ENCODE data around the gene TFPI. TPM values are rescaled to one million over a fixed set of nuclear protein-coding genes. Genes with fewer than 3 reads are reported as not detected.

Gene TFPI
- total and polyA plus RNA-seq, 2 donors (not counting 3 experiments of a cell fraction or from before 2014, with no cell fraction given), result 177 to 286 TPM

DNA sequence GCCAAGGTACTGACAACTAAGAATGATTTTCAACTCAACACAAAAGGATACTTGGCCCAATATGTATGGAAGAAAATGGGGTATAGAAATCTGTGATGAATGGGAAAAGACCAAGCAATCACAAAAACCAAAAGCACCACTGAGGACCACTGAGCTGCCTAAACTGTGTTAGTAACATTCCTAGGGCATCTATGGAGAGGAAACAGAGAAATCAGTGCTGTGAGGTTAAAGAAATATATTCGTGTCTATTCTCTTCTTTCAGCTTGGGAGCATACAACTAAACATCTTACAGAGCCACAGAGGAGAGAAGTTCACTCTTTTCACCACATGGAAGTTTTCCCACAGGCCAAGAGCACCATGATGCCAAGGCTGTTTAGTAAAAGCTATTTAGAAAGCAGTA, 58.9 kb downstream of the TFPI start:
- Histone ChIP-seq H3K9ac (replicated peaks; ENCODE audit: extremely low read depth, insufficient read depth, low read length) (no peak overlapping the region), H3K4me3 (replicated peaks in 1 of 3; ENCODE audit: insufficient read depth in 1 of 3, low read depth in 1 of 3, low read length in 3 of 3) (no peak overlapping the region), H4K20me1 (replicated peaks; ENCODE audit: control insufficient read depth, extremely low read depth, insufficient read depth, low read length) (no peaks in the 10 kb centered on the region), H3K9me3 (replicated peaks; ENCODE audit: control insufficient read depth, insufficient read depth, low read length) (peaks cover 3% of the 10 kb centered on the region), H3K27ac (ENCODE audit: insufficient read depth, low read depth, low read length) (no peak overlapping the region), H3K36me3 (ENCODE audit: control insufficient read depth in 2 of 2, extremely low read depth in 1 of 2, insufficient read depth in 2 of 2, low read length in 2 of 2) (peaks cover 21 to 28% of the 10 kb centered on the region in 2 experiments), H3K9me1 (replicated peaks; ENCODE audit: control insufficient read depth, extremely low read depth, insufficient read depth, low read length) (no peaks in the 10 kb centered on the region), H2AFZ (ENCODE audit: low read depth, low read length) (no peak overlapping the region), H3K4me1 (ENCODE audit: control insufficient read depth, extremely low read depth, insufficient read depth, low read length) (peaks cover 6% of the 10 kb centered on the region), H3K27me3 (ENCODE audit: control insufficient read depth in 2 of 2, insufficient read depth in 2 of 2, low read length in 2 of 2) (no peaks in the 10 kb centered on the region), H3K79me2 (ENCODE audit: control insufficient read depth, insufficient read depth, low read length) (peaks cover 14% of the 10 kb centered on the region), H3K4me2 (ENCODE audit: insufficient read depth, low read length) (no peak overlapping the region)
- CTCF ChIA-PET, result interaction anchor here (1.4 to 3.5 kb wide), 2 partner anchors 86 to 633 kb away, joined by 5 to 20 read pairs; no protein-coding TSS in a partner anchor
- dilution Hi-C loops (cut with MboI; ENCODE audit: extremely low pct_ligation_motif_present, low sequenced_read_pairs), result no loop called here
- DNase-seq (ENCODE audit: low read depth, low spot score), result no peak
- POLR2A ChIA-PET, result no interaction called here
- no TSS peak for BruUV-seq (replicated peaks)
- no peak for FAIRE-seq
- intact Hi-C loops (cut with micrococcal nuclease), result no loop called here
- TF ChIP-seq POLR2A (IDR thresholded peaks at IDR 0.05; ENCODE audit: low read depth, low read length) (peak; percentile 27), JUN (IDR thresholded peaks at IDR 0.05; ENCODE audit: borderline replicate concordance, insufficient read depth, insufficient read length, low read depth) (no peak), POLR2AphosphoS5 (IDR thresholded peaks at IDR 0.05; ENCODE audit: insufficient read depth, low read depth, low read length) (no peak), GATA2 (IDR thresholded peaks at IDR 0.05; ENCODE audit: insufficient read depth, insufficient read length, low read depth, low read length) (no peak)

DNA sequence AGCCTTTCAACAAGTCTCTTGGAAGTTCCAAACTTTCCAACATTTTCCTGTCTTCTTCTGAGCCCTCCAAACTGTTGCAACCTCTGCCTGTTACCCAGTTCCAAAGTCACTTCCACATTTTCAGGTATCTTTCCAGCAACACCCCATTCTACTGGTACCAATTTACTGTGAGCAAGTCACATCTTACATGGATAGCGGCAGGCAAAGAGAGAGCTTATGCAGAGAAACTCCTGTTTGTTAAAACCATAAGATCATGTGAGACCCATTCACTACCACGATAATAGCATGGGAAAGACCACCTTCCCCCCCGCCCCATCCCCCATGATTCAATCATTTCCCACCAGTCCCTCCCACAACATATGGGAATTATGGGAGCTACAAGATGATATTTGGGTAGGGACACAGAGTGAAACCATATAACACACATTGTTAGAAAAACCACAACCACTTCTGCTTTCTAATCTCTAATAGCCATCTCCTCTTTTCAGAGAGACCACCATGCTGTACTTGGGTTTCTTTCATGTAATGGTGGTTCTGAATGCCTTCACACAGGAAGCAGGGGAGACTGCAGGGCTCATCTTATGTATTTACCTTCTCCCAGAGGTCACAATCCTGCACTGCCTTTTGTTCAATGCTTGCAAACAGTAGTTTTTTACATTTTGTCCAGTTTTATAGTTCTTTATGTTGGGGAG, 60.2 kb downstream of the TFPI start:
- Histone ChIP-seq H3K36me3 (ENCODE audit: control insufficient read depth in 2 of 2, extremely low read depth in 1 of 2, insufficient read depth in 2 of 2, low read length in 2 of 2) (peaks cover 24 to 28% of the 10 kb centered on the region in 2 experiments), H3K4me3 (replicated peaks in 1 of 3; ENCODE audit: insufficient read depth in 1 of 3, low read depth in 1 of 3, low read length in 3 of 3) (no peak overlapping the region), H3K9ac (replicated peaks; ENCODE audit: extremely low read depth, insufficient read depth, low read length) (no peak overlapping the region), H3K4me2 (ENCODE audit: insufficient read depth, low read length) (no peak overlapping the region), H3K4me1 (ENCODE audit: control insufficient read depth, extremely low read depth, insufficient read depth, low read length) (peaks cover 14% of the 10 kb centered on the region), H3K9me1 (replicated peaks; ENCODE audit: control insufficient read depth, extremely low read depth, insufficient read depth, low read length) (no peaks in the 10 kb centered on the region), H4K20me1 (replicated peaks; ENCODE audit: control insufficient read depth, extremely low read depth, insufficient read depth, low read length) (no peaks in the 10 kb centered on the region), H2AFZ (ENCODE audit: low read depth, low read length) (no peak overlapping the region), H3K79me2 (ENCODE audit: control insufficient read depth, insufficient read depth, low read length) (peaks cover 11% of the 10 kb centered on the region), H3K9me3 (replicated peaks; ENCODE audit: control insufficient read depth, insufficient read depth, low read length) (peaks cover 3% of the 10 kb centered on the region), H3K27me3 (ENCODE audit: control insufficient read depth in 2 of 2, insufficient read depth in 2 of 2, low read length in 2 of 2) (no peaks in the 10 kb centered on the region), H3K27ac (ENCODE audit: insufficient read depth, low read depth, low read length) (no peak overlapping the region)
- no peak for FAIRE-seq
- ChIA-PET POLR2A (no interaction called here), CTCF (interaction anchor here (3.5 kb wide), 1 partner anchor 88 kb away, joined by 20 read pairs; no protein-coding TSS in a partner anchor)
- dilution Hi-C loops (cut with MboI; ENCODE audit: extremely low pct_ligation_motif_present, low sequenced_read_pairs) (no loop called here), intact Hi-C loops (cut with micrococcal nuclease) (no loop called here)
- DNase-seq (ENCODE audit: low read depth, low spot score), result no peak
- no TSS peak for BruUV-seq (replicated peaks)
- TF ChIP-seq JUN (IDR thresholded peaks at IDR 0.05; ENCODE audit: borderline replicate concordance, insufficient read depth, insufficient read length, low read depth) (no peak), FOS (IDR thresholded peaks at IDR 0.05; ENCODE audit: borderline replicate concordance, insufficient read depth, low read length) (no peak), EZH2 (IDR thresholded peaks at IDR 0.05; ENCODE audit: borderline replicate concordance, low read depth, low read length, severe bottlenecking) (no peak), GATA2 (IDR thresholded peaks at IDR 0.05; ENCODE audit: insufficient read depth, insufficient read length, low read depth, low read length) (no peak), POLR2AphosphoS5 (IDR thresholded peaks at IDR 0.05; ENCODE audit: insufficient read depth, low read depth, low read length) (no peak), POLR2A (IDR thresholded peaks at IDR 0.05; ENCODE audit: low read depth, low read length) (no peak), MYC (IDR thresholded peaks at IDR 0.05; ENCODE audit: low read depth, low read length) (no peak)
- TF ChIP-seq, protein P1, sequence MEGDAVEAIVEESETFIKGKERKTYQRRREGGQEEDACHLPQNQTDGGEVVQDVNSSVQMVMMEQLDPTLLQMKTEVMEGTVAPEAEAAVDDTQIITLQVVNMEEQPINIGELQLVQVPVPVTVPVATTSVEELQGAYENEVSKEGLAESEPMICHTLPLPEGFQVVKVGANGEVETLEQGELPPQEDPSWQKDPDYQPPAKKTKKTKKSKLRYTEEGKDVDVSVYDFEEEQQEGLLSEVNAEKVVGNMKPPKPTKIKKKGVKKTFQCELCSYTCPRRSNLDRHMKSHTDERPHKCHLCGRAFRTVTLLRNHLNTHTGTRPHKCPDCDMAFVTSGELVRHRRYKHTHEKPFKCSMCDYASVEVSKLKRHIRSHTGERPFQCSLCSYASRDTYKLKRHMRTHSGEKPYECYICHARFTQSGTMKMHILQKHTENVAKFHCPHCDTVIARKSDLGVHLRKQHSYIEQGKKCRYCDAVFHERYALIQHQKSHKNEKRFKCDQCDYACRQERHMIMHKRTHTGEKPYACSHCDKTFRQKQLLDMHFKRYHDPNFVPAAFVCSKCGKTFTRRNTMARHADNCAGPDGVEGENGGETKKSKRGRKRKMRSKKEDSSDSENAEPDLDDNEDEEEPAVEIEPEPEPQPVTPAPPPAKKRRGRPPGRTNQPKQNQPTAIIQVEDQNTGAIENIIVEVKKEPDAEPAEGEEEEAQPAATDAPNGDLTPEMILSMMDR (IDR thresholded peaks at IDR 0.05; ENCODE audit: extremely low read depth in 1 of 2, insufficient read depth in 1 of 2, low read depth in 1 of 2, low read length in 2 of 2), result no peak
- TF ChIP-seq, protein P2, sequence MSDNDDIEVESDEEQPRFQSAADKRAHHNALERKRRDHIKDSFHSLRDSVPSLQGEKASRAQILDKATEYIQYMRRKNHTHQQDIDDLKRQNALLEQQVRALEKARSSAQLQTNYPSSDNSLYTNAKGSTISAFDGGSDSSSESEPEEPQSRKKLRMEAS (IDR thresholded peaks at IDR 0.05; ENCODE audit: insufficient read depth, insufficient read length), result no peak
